HFFc6 (cell line): Measurements from ENCODE around the gene ASB6. TPM values are rescaled to one million over a fixed set of nuclear protein-coding genes. Genes with fewer than 3 reads are reported as not detected.
"Not testable (repeated sequence)": the region's sequence is repeated elsewhere in the genome, so short reads cannot be mapped to it uniquely, and the experiment has no call there.

Source experiments
- DNase-seq: peaks from one replicate; pipeline ENCODE4 v3.0.0-alpha.2; 2018
- H3K27ac Mint-ChIP-seq: 2 replicates; pipeline ENCODE4 v1.8.0; 2020; ENCODE audit warnings: mild to moderate bottlenecking, mixed read lengths
- H3K27me3 Mint-ChIP-seq: 2 replicates; pipeline ENCODE4 v1.8.0; 2021; ENCODE audit warnings: mild to moderate bottlenecking, moderate library complexity, mixed read lengths; ENCODE audit not compliant: insufficient read depth
- H3K36me3 Mint-ChIP-seq: 2 replicates; pipeline ENCODE4 v1.8.0; 2021; ENCODE audit warnings: low read depth, mixed read lengths
- H3K4me1 Mint-ChIP-seq: 2 replicates; pipeline ENCODE4 v1.8.0; 2020; ENCODE audit warnings: low read depth, mixed read lengths
- H3K4me3 Mint-ChIP-seq: 2 replicates; pipeline ENCODE4 v1.8.0; 2020; ENCODE audit warnings: mild to moderate bottlenecking, moderate library complexity, mixed read lengths
- H3K9me3 Mint-ChIP-seq: 2 replicates; pipeline ENCODE4 v1.8.0; 2020; ENCODE audit warnings: mild to moderate bottlenecking, mixed read lengths
- CTCF ChIP-seq: fragments of 200-600 bp; sonication (generic); IDR thresholded peaks from 2 replicates; pipeline ENCODE4 v1.5.0; 2021; ENCODE audit warnings: antibody characterized with exemption, mild to moderate bottlenecking
- total RNA-seq, 6 experiments: library from RNA; stranded (reverse); fragmentation: NEBNext Ultra II Directional; extraction: Animal tissue kit (Norgen Biotek cat#: 25700); gene quantifications; 2 replicates in 1 of 6; 3 replicates in 5 of 6; pipeline ENCODE4 v1.2.3, GENCODE V29; 2021

The ASB6 gene
- total RNA-seq, 6 experiments from 2014 or later = 28.9 to 33.1 (median 30.6) TPM

- no peak for TF ChIP-seq CTCF
- Mint-ChIP-seq H3K4me1 (peaks cover 27% of the 10 kb centered on the region), H3K36me3 (no peaks in the 10 kb centered on the region), H3K27ac (peak overlapping the region; percentile 72), H3K27me3 (no peaks in the 10 kb centered on the region), H3K9me3 (no peaks in the 10 kb centered on the region), H3K4me3 (peak overlapping the region; percentile 81)
- peak; percentile 57 for DNase-seq
Measured at GRCh38 chr9:129596541-129597331, 45.2 kb downstream of the ASB6 start.

- Mint-ChIP-seq H3K36me3 (no peaks in the 10 kb centered on the region), H3K4me3 (peak overlapping the region; percentile 81), H3K9me3 (no peaks in the 10 kb centered on the region), H3K27ac (peak overlapping the region; percentile 72), H3K27me3 (no peaks in the 10 kb centered on the region), H3K4me1 (peaks cover 27% of the 10 kb centered on the region)
- no peak for TF ChIP-seq CTCF
- no peak for DNase-seq
Measured at GRCh38 chr9:129595903-129596540, 45.9 kb downstream of the ASB6 start.

GRCh38 chr9:129595311-129595741 lies 46.6 kb downstream of the ASB6 start:
- no peaks in the 10 kb centered on the region for H3K9me3 Mint-ChIP-seq
- TF ChIP-seq CTCF = no peak
- no peaks in the 10 kb centered on the region for H3K36me3 Mint-ChIP-seq
- H3K4me3 Mint-ChIP-seq = peak overlapping the region; percentile 27
- H3K27ac Mint-ChIP-seq = peak overlapping the region; percentile 72
- H3K4me1 Mint-ChIP-seq = peaks cover 27% of the 10 kb centered on the region
- peak; percentile 59 for DNase-seq
- no peaks in the 10 kb centered on the region for H3K27me3 Mint-ChIP-seq

- no peak overlapping the region for H3K27ac Mint-ChIP-seq
- no peaks in the 10 kb centered on the region for H3K36me3 Mint-ChIP-seq
Measured at GRCh38 chr9:129594632-129595031, 47.3 kb downstream of the ASB6 start.

GRCh38 chr9:129592790-129593189 lies 49.2 kb downstream of the ASB6 start:
- H3K4me3 Mint-ChIP-seq, H3K36me3 Mint-ChIP-seq, H3K27ac Mint-ChIP-seq, H3K9me3 Mint-ChIP-seq, DNase-seq, H3K27me3 Mint-ChIP-seq: not testable (repeated sequence)
- peaks cover 20% of the 10 kb centered on the region for H3K4me1 Mint-ChIP-seq

More at GRCh38 chr9:129594632-129595031, 47.3 kb downstream of the ASB6 start:
- no peak for TF ChIP-seq CTCF
- H3K27me3 Mint-ChIP-seq = no peaks in the 10 kb centered on the region
- H3K4me1 Mint-ChIP-seq = peaks cover 27% of the 10 kb centered on the region
- DNase-seq = no peak
- no peak overlapping the region for H3K4me3 Mint-ChIP-seq
- no peaks in the 10 kb centered on the region for H3K9me3 Mint-ChIP-seq

GRCh38 chr9:129591916-129592315 lies 50.0 kb downstream of the ASB6 start:
- Mint-ChIP-seq H3K4me1 (peaks cover 19% of the 10 kb centered on the region), H3K4me3 (no peak overlapping the region), H3K27ac (no peak overlapping the region), H3K9me3 (no peaks in the 10 kb centered on the region), H3K27me3 (peaks cover 2% of the 10 kb centered on the region; the same call in 1 of the 2 replicates), H3K36me3 (no peaks in the 10 kb centered on the region)
- no peak for DNase-seq
- no peak for TF ChIP-seq CTCF
